Motor neuron (in vitro differentiated cells): ENCODE data around the gene ROCK2. TPM values are rescaled to one million over a fixed set of nuclear protein-coding genes. Genes with fewer than 3 reads are reported as not detected.
"Not testable (repeated sequence)": the region's sequence is repeated elsewhere in the genome, so short reads cannot be mapped to it uniquely, and the experiment has no call there.

Experiments
- ATAC-seq, 8 experiments: fragments of 200-7000 bp; cut with Tn5 transposase; replicated peaks in 6 of 8; 2 replicates each; pipeline ENCODE4 v1.8.0; 2021; ENCODE audit warnings: mild to moderate bottlenecking in 8 of 8, moderate library complexity in 8 of 8
- H3K27ac ChIP-seq, 2 donors: fragments of 250-450 bp; sonication (Bioruptor Pico); 2 replicates each; pipeline ENCODE4 v1.9.0; 2021; ENCODE audit warnings: antibody characterized with exemption in 2 of 2, mild to moderate bottlenecking in 2 of 2, moderate library complexity in 1 of 2
- H3K4me1 ChIP-seq, 2 donors: fragments of 250-450 bp; sonication (Bioruptor Pico); replicated peaks in 1 of 2; 2 replicates each; pipeline ENCODE4 v1.6.1; 2021; ENCODE audit warnings: antibody characterized with exemption in 2 of 2, mild to moderate bottlenecking in 2 of 2, moderate library complexity in 1 of 2
- H3K4me3 ChIP-seq, 5 donors: fragments of 250-450 bp; sonication (Bioruptor Pico); 2 replicates each; pipeline ENCODE4 v1.9.0; 2021; ENCODE audit warnings: antibody characterized with exemption in 5 of 5, mild to moderate bottlenecking in 5 of 5, moderate library complexity in 4 of 5
- WGBS, 10 experiments: fragments of 450-650 bp; shearing (Covaris generic); methylation state at CpG; one replicate each; pipeline ENCODE4 v1.0.0; 2022; 5-methylcytosine and 5-hydroxymethylcytosine counted together
- in situ Hi-C, 9 experiments: fragments of 400-800 bp; cut with MboI; loops; one replicate each; pipeline ENCODE4 v1.15.0; 2021; ENCODE audit warnings: low sequenced_read_pairs in 9 of 9, low pct_unique_long_range_greater_than_20kb in 2 of 9; ENCODE audit not compliant: unreplicated experiment in 9 of 9
- total RNA-seq, 8 experiments: library from RNA; unstranded; fragments of 300-600 nt; gene quantifications; 2 replicates each; pipeline versions ENCODE4 v1.2.3 to v1.2.4, GENCODE V29; 2022

Gene ROCK2
- total RNA-seq, 8 experiments from 2014 or later = 17.3 to 36.0 (median 22.4) TPM

DNA sequence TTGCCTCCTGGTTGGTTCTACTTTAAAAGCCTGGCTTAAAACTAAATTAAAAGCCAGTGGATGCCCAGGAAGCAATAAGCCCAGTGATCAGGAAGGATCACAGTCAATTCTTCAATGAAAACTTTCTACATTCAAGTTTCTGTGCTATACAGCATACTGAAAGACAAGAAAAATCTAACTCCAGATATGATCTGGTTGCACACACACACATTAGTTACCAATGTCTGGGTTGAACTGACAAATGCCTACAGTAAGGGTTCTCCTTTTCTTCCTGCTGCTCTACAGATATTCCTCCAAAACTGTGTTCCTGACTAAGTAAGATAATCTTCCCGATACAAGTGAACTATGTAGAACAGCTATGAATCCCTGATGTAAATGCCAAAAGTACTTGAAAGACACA is 81.3 kb downstream of the ROCK2 start:
- no peak for ATAC-seq
- H3K27ac ChIP-seq = no peak overlapping the region
- WGBS, 10 experiments = 40 to 100% (median 89%) methylated on average over 1 of the region's 1 CpG; no CpG with 5 or more reads in 5 of the 10 experiments
- no peak overlapping the region for H3K4me3 ChIP-seq
- in situ Hi-C loops = loop anchor here in 1 of 9 experiments (25.0 kb wide), 1 partner anchor 149 kb away; no protein-coding TSS in a partner anchor
- no peaks in the 10 kb centered on the region for H3K4me1 ChIP-seq

DNA sequence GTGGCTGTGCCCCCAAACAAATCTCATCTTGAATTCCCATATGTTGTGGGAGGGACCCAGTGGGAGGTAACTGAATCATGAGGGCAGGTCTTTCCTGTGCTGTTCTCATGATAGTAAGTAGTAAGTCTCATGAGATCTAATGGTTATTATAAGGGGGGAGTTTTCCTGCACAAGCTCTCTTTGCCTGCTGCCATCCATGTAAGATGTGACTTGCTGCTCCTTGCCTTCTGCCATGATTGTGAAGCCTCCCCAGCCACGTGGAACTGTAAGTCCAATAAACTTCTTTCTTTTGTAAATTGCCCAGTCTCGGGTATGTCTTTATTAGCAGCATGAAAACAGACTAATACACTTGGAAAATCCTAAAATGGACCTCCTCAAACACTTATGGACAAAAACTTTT is 82.0 kb downstream of the ROCK2 start:
- H3K27ac ChIP-seq, ATAC-seq, H3K4me3 ChIP-seq, H3K4me1 ChIP-seq: not testable (repeated sequence)
- 68 to 90% (median 80%) methylated on average over 2 of the region's 2 CpGs; no CpG with 5 or more reads in 5 of the 10 experiments for WGBS, 10 experiments
- in situ Hi-C loops = loop anchor here in 1 of 9 experiments (25.0 kb wide), 1 partner anchor 150 kb away; no protein-coding TSS in a partner anchor

DNA sequence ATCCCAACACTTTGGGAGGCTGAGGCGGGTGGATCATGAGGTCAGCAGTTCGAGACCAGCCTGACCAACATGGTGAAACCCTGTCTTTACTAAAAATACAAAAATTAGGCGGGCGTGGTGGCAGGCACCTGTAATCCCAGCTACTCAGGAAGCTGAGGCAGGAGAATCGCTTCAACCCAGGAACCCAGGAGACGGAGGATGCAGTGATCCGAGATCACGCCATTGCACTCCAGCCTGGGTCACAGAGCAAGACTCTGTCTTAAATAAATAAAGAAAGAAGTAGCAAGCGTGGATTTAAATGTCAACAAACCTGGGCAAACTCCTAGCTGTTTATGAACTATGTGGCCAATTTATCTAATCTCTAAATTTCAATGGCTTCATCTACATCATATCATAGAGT is 82.9 kb downstream of the ROCK2 start:
- ATAC-seq, H3K27ac ChIP-seq, H3K4me3 ChIP-seq, H3K4me1 ChIP-seq: not testable (repeated sequence)
- 67 to 100% (median 90%) methylated on average over 1 to 8 of the region's 9 CpGs; no CpG with 5 or more reads in 1 of the 10 experiments for WGBS, 10 experiments
- in situ Hi-C loops = loop anchor here in 1 of 9 experiments (25.0 kb wide), 1 partner anchor 151 kb away; no protein-coding TSS in a partner anchor

DNA sequence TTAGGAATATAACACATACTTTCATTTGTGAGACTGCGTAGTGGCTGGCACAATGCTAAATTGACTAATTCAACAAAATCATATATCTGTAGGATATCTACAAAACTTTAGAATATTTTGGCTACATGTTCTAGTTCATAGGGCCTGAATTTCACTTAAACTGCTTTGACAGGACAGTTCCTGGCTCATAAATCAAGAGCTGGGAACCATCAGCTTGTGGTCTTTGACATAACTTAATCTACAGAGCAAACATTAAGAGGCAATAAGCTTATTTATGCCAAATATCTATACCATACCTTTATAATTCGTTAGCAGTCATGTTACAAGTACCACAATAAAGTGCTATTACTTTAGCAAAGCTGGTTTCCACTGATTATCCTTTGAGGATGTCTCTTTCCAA is 83.5 kb downstream of the ROCK2 start:
- no peak for ATAC-seq
- no peaks in the 10 kb centered on the region for H3K4me1 ChIP-seq
- H3K27ac ChIP-seq = no peak overlapping the region
- no peak overlapping the region for H3K4me3 ChIP-seq
- 0 to 72% (median 50%) methylated on average over 1 to 2 of the region's 2 CpGs; no CpG with 5 or more reads in 2 of the 10 experiments for WGBS, 10 experiments
- in situ Hi-C loops = loop anchor here in 1 of 9 experiments (25.0 kb wide), 1 partner anchor 151 kb away; no protein-coding TSS in a partner anchor

DNA sequence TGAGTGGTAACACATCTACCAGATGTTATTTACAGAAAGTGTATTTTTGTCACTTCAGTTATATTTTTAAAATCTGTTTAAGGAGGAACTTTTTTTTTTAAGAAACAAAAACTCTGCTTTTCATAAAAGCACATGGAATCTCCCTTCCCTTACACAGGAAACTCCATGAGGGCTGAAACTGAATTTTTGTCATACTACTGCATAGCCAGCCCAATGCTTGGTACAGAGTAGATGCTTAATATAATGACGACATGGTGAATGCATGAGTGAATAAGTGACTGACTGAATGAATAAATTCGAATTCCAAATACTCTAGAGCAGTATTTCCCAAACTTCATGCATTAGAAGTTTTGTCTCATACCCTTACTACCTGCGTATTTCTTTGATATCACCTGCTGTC is 86.5 kb downstream of the ROCK2 start:
- peak in 2 of 8 experiments; percentile 52 to 65 for ATAC-seq
- Histone ChIP-seq H3K4me1 (no peaks in the 10 kb centered on the region), H3K27ac (no peak overlapping the region), H3K4me3 (no peak overlapping the region)
- in situ Hi-C loops = loop anchor here in 1 of 9 experiments (25.0 kb wide), 1 partner anchor 154 kb away; no protein-coding TSS in a partner anchor
- 33 to 100% (median 60%) methylated on average over 1 to 3 of the region's 3 CpGs; no CpG with 5 or more reads in 1 of the 10 experiments for WGBS, 10 experiments

DNA sequence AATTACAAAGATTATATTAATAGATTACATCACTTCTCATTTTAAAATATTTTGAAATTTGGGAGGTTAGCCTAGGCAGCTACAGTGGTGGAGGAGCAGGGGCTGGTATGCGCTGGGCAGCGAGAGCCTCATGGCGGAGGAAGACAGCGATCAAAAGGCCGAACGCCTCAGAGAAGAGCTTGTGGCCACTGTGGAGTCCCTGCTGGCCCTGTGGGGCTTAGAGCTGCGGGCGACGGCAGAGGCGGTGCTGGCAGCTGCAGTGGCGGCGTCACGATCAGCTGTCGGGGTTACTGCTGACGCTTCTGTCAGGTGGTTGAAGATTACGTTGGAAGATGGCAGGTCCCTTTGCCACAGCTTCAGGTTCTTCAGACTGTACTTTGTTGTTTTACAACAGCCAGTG is 87.4 kb downstream of the ROCK2 start:
- H3K27ac ChIP-seq = no peak overlapping the region
- WGBS, 10 experiments = 90 to 100% (median 100%) methylated on average over 1 to 4 of the region's 16 CpGs; no CpG with 5 or more reads in 6 of the 10 experiments
- H3K4me3 ChIP-seq = no peak overlapping the region
- ATAC-seq = no peak
- no peaks in the 10 kb centered on the region for H3K4me1 ChIP-seq
- in situ Hi-C loops = loop anchor here in 1 of 9 experiments (25.0 kb wide), 1 partner anchor 155 kb away; no protein-coding TSS in a partner anchor

DNA sequence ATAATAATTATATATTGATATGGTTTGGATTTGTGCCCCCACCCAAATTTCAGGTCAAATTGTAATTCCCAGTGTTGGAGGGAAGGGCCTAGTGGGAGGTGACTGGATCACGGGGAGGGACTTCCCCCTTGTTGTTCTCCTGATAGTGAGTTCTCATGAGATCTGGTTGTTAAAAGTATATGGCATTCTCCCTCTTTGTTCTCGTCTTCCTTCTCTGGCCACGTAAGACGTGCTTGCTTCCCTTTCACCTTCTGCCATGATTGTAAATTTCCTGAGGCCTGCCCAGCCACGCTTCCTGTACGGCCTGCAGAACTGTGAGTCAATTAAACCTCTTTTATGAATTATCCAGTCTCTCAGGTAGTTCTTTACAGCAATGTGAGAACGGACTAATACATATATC is 88.3 kb downstream of the ROCK2 start:
- no peaks in the 10 kb centered on the region for H3K4me1 ChIP-seq
- in situ Hi-C loops = loop anchor here in 1 of 9 experiments (25.0 kb wide), 1 partner anchor 156 kb away; no protein-coding TSS in a partner anchor
- WGBS, 10 experiments = 85 to 100% (median 95%) methylated on average over 1 to 7 of the region's 7 CpGs
- H3K4me3 ChIP-seq = no peak overlapping the region
- no peak for ATAC-seq
- H3K27ac ChIP-seq = no peak overlapping the region

DNA sequence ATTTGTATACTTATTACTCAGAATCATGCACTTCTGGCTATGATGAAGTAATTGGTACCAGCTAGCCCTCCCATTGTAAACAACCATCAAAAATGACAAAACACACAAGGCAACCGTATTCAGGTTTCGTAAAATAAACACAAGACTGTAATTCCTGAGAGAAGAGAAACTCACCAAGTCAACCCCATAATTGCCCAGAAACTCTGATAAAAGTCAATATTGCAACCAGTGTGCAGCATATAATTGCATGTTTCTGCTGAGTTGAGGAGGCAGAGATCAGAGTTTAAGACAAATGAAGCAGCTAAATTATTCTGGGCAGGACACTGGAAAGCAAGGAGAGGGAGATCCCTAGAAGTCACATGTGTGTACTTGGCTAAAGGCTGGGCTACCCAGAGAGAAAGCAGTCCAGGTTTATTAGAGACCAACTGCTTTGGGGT is 90.3 kb downstream of the ROCK2 start:
- ATAC-seq = peak in 2 of 8 experiments; percentile 45 to 91
- 60 to 100% (median 92%) methylated on average over 1 to 2 of the region's 2 CpGs; no CpG with 5 or more reads in 5 of the 10 experiments for WGBS, 10 experiments

DNA sequence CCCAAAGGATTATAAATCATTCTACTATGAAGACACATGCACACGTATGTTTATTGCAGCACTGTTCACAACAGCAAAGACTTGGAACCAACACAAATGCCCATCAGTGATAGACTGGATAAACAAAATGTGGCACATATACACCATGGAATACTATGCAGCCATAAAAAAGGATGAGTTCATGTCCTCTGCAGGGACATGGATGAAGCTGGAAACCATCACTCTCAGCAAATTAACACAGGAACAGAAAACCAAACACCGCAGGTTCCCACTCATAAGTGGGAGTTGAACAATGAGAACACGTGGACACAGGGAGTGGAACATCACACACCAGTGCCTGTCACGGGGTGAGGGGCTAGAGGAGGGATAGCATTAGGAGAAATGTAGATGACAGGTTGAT is 92.0 kb downstream of the ROCK2 start:
- H3K27ac ChIP-seq, ATAC-seq, H3K4me3 ChIP-seq, H3K4me1 ChIP-seq: not testable (repeated sequence)
- in situ Hi-C loops = loop anchor here in 1 of 9 experiments (25.0 kb wide), 1 partner anchor 160 kb away; no protein-coding TSS in a partner anchor
- 100% methylated on average over 1 to 3 of the region's 4 CpGs; no CpG with 5 or more reads in 7 of the 10 experiments for WGBS, 10 experiments

More for the DNA sequence above, 90.3 kb downstream of the ROCK2 start:
- in situ Hi-C loops = loop anchor here in 1 of 9 experiments (25.0 kb wide), 1 partner anchor 158 kb away; no protein-coding TSS in a partner anchor
- Histone ChIP-seq H3K4me3 (no peak overlapping the region), H3K27ac (no peak overlapping the region), H3K4me1 (no peaks in the 10 kb centered on the region)

DNA sequence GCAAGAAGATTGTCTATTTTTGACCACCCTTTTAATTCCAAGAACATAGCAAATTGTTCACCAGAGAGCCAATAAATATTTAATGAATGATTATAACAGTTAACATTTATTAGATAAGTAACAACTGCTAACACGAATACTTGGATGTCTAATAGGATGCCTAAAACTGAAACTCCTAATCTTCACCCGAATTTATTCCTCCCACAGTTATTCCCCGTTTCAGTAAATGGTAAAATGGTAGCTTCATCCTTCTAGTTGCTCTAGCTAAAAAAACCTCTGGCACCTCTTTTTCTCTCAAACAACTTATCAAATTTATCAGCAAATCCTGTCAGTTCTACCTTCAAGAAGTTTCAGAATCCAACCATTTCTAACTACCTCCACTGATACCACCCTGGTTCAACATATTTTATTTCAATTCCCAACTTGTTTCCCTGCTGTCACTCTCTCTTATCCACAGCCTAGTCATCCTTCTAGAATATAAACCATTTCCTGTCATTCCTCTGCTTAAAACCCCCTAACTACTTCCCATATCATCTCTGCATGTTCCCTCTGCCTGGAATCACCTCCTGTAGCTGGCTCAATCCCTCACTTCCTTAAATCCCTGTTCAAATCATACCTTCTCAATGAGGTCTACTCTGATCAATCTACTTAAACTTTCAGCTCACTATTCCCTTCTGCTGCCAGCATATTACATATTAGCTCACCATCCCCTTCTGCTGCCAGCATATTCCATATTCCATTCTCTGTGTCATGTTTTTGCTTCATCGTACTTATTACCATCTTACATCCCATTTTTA is 93.8 kb downstream of the ROCK2 start:
- in situ Hi-C loops = loop anchor here in 1 of 9 experiments (25.0 kb wide), 1 partner anchor 162 kb away; no protein-coding TSS in a partner anchor
- Histone ChIP-seq H3K4me3 (no peak overlapping the region), H3K27ac (no peak overlapping the region), H3K4me1 (peaks cover 0 to 2% of the 10 kb centered on the region in 2 donors)
- ATAC-seq = peak in 2 of 8 experiments; percentile 58 to 84
- 3 to 98% (median 85%) methylated on average over 2 to 4 of the region's 4 CpGs for WGBS, 10 experiments

DNA sequence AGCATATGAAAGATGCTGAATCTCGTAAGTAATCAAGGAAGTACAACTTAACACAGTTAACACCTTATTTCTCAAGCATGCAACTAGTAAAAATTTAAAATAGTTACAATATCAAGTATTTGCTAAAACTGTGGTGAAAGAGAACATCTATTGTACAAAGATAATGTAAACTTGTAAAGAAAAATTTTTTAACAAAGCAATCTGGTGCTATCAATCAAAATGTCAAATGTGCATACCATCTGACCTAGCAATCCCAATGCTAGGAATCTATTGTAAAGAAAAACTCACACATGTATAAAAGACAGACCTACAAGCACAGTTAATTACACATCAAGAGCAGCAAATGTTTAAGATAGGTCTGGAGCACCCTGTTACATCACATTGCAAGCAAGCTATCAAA is 99.1 kb downstream of the ROCK2 start:
- H3K4me3 ChIP-seq = no peak overlapping the region
- no peak overlapping the region for H3K27ac ChIP-seq
- peak in 1 of 8 experiments; percentile 42 for ATAC-seq
- WGBS, 10 experiments = 67 to 100% (median 100%) methylated on average over 1 of the region's 1 CpG; no CpG with 5 or more reads in 1 of the 10 experiments
- peaks cover 0 to 3% of the 10 kb centered on the region in 2 donors for H3K4me1 ChIP-seq
- in situ Hi-C loops = loop anchor here in 3 of 9 experiments (25.0 kb wide), 2 partner anchors 167 to 192 kb away; no protein-coding TSS in a partner anchor

DNA sequence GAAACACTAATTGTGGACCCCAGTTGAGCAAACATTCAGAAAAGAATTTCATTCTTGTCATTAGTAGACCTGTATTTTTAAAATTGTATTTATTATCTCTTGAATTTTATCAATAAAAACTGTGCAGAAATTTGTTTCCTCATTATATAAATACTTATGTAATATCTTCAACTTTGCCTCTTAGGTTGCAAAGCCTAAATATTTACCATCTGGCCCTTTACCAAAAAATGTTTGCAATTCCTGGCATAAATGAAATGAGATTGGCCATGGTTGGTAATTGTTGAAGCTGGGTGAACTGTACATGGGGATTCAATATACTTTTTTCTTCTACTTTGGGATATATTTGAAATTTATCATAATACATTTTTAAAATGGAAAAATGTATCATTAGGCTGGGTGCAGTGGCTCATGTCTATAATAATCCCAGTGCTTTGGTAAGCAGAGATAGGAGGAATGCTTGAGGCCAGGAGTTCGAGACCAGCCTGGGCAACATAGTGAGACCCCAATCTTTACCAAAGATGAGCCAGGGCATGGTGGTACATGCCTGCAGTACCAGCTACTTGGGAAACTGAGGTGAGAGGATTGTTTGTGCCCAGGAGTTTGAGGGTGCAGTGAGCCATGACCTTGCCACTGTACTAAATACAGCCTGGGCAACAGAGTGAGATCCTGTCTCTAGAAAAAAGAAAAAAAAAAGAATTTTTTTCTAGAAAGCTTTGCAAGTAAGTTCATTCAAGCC is 100.2 kb downstream of the ROCK2 start:
- Histone ChIP-seq H3K4me3 (no peak overlapping the region), H3K27ac (no peak overlapping the region), H3K4me1 (peaks cover 0 to 3% of the 10 kb centered on the region in 2 donors)
- 80 to 100% (median 100%) methylated on average over 1 of the region's 1 CpG; no CpG with 5 or more reads in 6 of the 10 experiments for WGBS, 10 experiments
- in situ Hi-C loops = loop anchor here in 3 of 9 experiments (25.0 kb wide), 2 partner anchors 168 to 193 kb away; no protein-coding TSS in a partner anchor
- ATAC-seq = no peak
